Measurements from ENCODE around the gene SCARB1.

The SCARB1 gene

DNA sequence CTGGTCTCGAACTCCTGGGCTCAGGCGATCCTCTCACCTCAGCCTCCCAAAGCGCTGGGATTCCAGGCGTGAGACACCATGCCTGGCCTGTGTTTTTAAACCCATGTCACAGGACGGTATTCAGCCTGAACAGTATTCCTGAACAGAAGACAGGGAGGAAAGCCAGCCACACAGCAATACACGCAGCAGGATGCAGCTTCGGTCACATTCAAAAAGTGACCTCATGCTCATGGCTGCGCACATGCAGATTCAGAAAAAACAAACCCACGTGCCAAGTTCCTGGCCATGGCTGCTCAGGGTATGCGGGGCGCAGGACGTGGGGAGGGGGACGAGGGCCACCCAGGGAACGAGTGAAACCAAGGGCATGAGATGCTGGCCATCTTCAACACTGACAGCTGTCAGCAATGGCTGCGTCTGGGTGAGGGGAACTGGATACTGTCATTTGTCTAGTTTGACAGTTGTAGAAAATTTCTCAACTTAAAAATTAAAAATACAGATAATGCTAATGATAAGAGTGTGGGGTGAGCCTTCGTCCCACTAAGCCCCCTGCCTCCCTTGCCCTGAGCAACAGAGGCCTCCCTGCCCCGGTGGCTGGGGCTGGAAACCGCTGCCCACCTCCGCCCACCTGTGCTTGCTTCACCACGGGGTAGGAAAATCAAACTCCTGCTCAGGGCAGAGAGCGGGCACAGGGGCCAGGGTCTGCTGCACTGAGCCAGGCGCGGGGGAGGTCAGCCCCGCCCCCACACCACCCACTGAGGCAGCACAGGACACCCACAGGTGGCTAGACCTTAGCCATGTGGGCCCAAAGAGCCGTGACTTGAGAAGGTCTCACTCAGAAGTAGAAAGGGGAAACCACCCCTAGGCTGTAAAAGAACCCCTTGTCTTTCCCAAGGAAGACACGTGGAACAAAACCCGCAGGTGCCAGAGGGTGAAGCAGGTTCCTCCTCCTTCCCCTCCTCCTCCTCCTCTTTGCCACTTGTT lies 84.2 kb downstream of the SCARB1 start:
- no peak for DNase-seq

DNA sequence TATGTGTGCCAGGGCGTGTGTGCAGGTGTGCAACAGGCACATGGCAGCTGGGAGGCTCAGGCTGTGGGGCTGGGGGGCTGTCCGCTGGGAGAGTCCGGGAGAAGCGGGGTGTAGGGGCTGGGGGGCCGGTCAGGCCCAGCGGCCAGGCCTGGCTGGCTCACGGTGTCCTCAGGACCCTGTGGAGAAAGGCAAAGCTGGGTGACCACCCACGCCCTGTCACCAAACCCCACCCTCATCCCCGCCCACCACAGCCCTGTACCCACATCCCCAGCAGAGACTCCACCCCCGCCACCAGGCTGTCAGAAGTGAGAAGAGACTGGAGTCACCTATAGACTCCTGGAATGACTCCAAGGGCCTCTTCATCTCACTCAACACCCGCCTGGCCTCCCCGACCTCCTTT lies 85.3 kb downstream of the SCARB1 start:
- DNase-seq, result no peak

DNA sequence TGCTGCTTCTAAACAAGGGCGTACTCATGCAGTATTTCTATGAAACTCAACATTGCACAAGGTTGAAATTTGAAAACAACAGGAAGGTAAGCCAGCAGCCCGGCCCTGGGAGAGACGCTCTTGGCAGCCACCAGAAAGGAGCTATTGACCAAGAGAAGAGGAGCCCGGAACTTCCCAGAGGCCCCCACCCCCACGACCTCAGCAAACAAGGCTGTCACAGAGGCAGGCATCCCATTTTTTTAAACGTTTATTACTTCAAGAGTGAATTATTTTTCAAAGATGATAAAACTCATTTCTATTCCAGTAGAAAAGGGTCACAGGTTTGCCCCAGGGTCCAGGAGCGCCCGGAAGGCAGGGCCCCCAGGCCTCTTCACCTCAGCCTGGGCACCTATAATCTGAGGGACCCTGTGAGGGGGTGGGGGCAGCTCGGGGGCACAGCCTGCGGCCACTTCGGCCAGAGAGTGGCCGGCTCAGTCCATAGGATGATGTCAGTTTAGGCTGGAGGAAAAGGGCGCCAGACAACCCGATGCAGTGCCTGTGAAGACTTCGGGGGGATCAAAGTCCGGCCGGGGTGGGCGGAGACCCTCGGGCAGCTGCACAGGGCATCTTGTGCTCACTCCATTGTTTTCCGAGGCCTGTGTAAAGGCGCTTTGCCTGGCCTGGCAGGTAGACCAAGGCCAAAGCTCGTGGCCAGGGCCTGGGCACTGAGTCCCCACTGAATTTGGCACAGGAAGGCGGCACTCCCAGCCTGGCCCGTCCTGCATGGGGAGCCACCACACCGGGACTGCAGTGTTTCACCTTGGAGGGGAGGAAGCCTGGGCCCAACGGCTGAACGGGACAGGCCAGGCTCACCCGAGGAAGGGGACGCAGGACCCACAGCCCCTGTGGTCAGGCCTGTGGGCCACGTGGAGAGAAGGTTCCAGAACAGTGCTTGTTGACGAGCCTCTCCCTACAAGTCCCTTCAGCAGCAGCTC lies 86.0 kb downstream of the SCARB1 start:
- no peak for DNase-seq

DNA sequence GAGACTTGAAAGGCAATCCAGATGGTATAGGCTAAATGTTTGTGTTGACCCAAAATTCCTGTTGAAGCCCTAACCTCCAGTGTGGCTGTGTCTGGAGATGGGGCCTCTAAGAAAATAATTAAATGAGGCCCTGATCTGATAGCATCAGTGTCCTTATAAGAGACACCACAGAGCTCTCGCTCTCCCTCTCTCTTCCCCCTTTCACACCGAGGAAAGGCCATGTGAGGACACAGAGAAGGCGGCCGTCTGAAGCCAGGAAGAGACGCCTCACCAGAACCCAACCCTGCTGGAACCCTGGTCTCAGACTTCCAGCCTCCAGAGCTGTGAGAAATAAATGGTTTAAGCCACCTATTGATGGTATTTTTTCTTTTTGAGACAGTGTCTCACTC lies 87.5 kb downstream of the SCARB1 start:
- no peak for DNase-seq

DNA sequence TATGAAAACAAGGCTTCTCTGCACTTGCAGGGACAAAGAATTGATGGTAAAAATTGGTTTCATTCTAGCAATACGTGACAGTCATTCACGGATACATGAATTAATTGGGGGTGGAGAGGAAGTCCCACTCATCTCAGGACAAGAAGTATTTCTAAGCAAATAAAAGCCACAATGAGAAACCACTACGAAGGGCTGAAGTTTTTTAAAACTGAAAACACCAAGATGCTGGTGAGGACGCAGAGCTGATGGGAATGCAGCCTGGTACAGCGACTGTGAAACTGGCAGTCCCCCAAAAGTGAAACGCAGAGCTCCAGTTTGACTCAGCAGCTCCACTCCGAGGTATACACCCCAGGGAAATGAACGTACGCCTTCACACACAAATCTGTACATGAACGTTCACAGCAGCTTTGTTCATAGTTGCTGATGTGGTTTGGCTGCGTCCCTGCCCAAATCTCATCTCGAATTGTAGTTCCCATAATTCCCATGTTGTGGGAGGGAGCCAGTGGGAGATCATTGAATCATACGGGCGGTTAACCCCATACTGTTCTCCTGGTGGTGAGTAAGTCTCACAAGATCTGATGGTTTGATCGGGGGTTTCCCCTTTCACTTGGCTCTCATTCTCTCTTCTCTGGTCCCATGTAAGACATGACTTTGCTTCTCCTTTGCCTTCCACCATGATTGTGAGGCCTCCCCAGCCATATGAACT lies 89.0 kb downstream of the SCARB1 start:
- DNase-seq, result peak in 36 of 56 donors; percentile 9 to 74 (median 37)

DNA sequence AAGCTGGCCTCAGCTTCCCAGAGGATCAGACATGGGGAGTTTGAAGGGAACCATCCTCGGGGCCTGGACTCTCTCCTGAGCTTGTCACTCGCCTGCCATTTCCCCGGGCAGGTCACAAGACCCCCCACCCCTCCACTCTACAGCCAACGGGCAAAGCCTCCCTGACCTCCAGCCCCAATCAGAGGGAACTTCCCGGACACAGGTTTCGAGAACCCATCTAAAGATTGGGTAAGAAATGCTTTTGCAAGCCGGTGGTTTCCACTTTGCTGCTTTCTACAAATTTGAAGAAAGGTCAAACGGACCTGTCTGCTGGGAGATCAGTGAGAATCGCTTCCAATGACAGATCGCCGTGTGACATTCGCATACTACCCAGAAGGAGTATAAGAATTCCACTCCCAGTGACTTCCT lies 89.6 kb downstream of the SCARB1 start:
- no peak for DNase-seq

DNA sequence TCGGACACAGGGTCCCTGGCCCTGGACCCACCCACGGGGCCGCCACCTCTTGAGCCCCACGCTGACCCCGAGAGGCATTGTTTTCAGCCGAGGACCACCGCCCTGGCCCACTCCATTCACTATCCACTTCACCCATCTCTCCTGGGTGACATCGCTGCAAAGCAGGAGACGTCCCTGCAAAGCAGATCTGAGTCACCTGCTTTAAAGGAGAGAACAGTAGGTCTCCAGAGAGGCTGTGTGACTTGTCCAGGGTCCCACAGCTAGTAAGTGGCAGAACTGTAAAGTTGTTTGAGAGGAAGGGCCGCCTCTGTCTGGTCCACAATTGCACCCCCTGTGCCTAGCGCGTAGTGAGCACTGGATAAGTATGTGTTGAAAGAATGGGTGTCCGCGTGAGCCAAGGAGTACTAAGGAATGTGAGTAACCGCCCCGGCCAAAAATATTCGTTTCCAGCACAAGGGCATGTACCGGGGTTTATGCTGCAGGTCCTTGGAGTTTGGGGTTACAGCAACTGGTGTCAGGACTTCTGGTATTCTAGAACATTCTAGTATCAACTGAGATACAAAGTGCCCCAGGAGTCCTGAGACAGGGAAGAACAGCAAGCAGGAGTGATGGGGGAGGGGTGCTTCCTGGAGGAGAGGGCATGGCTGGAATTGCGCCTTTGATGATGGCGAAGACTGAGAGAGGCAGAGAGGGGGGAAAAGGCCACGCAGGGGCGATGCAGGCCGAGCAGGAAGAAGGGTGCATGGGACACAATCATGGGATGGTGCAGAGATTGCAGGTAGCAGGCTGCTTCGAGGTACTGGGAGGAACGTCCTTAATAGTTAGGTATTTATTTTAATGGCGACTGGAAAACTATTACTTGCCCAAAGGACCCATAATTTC lies 91.1 kb downstream of the SCARB1 start:
- DNase-seq, result no peak

DNA sequence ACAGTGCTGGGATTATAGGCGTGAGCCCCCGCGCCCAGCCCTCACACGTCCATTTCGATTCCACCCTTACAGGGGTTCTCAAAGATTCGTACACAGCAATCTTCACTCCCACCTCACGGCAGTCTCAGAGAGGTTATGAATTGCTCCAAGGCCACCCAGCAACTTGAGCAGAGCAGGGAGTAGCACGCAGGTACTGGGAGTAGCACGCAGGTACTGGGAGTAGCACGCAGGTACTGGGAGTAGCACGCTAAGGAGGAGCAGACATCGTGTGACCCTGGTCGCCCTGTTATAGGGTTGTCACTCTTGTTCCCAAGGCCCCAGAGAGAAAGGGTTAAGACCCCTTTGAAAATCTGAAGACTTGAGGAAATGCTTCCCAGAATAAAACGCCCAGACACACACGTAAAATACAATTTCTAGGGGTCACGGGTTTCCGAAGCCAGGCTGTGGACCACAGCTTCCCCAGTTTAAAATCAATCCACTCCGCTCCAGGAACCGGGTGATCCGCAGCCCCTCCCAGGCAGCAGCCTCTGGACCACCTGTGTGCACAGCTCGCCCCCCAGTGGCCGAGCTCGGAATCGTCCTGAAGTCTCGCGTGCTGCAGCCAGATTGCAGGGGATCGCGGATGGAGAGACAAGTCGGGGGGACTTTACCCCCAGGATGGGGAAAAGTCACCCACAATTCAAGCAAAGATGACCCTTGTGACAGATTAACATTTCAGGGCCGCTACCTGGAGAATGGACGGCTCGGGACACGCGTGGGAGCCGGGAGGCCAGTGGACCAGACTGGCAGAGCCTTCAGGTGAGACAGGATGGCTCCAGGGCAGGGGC lies 92.0 kb downstream of the SCARB1 start:
- DNase-seq, result peak in 55 of 56 donors; percentile 33 to 93 (median 69)

DNA sequence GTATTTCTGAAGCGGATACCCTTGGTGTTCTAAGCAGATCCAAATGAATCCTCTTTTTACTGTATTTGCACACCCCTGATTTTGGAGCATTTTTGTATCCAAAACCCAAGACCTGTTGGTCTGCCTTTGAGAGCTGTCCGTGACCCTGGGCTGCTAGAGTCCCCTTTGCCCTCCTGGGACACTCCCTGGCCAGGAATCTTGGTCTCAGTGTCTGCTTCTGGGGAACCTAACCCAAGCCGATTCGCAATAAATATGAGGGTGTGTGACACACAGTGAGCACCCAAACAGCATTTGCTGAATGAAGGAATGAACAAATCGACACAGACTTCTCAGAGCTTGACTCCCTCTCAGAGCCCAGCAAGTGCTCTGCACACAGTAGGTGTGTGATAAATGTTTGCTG lies 92.9 kb downstream of the SCARB1 start:
- no peak for DNase-seq

DNA sequence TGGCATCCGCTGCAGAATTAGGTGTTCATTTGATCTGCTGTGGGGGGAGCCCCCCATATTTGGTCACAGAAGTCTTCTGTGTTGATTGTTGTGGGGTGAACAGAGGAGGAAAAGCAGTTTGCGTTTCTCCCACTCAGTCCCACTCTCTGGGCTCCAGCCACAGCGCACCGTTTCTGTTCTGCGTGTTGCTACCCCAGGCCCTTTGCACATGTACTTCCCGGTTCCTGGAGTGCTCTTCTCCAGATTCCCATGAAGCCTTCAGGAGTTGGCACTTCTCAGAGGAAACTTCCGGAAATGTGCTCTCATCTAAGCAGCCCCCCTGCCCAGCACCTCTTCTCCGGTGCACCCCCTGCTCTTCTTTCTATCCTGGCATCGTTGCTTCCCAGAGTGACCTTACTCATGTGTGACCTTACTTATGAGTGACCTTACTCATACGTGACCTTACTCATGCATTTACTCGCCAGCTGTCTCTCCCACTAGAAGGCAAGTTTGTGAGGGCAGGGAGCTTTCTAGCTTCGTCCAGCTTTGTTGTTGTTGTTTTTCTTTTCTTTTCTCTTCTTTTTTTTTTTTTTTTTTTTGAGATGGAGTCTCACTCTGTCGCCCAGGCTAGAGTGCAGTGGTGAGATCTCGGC lies 93.7 kb downstream of the SCARB1 start:
- no peak for DNase-seq

DNA sequence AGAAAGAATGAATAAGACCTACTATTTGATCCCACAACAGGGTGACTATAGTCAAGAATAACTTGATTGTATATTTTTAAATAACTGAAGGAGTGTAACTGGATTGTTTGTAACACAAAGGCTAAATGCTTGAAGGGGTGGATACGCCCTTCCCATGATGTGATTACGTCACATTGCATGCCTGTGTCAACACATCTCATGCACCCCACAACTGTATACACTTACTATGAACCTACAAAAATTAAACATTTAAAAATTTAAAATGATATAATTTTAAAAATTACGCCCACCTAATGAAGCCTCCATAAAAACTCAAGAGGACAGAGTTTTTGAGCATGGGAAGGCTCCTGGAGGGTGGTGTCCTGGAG lies 94.5 kb downstream of the SCARB1 start:
- no peak for DNase-seq

DNA sequence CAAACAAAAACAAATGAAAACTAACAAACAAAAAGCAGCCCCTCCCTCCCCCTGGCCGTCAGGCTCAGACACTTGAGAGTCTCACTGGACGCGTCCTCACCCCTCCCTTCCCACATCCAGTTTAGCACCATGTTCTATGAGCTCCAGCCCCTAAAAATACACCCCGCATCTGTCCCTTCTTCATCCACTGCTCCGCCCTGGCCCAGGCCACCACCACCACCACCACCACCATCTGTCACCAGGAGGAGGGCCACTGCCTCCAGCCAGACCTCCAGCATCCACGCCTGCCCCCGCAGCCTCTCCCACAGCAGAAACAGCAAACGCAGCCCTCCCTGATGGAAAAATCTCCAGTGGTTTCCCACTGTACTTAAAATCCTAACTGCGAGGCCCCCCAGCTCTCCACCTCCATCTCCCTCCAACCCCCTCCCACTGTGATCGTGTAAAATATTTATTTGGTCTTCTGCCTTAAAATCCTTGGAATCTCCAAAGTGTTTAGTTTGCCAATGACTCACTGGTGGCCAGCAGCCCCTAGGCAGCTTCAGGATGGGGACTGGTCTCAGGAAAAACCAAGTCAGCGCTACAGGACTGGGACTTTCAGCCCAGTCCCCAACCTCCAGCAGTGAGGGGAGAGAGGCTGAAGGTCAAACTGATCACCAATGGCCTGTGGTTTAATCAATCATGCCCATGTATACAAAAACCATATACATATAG lies 95.1 kb downstream of the SCARB1 start:
- no peak for DNase-seq

DNA sequence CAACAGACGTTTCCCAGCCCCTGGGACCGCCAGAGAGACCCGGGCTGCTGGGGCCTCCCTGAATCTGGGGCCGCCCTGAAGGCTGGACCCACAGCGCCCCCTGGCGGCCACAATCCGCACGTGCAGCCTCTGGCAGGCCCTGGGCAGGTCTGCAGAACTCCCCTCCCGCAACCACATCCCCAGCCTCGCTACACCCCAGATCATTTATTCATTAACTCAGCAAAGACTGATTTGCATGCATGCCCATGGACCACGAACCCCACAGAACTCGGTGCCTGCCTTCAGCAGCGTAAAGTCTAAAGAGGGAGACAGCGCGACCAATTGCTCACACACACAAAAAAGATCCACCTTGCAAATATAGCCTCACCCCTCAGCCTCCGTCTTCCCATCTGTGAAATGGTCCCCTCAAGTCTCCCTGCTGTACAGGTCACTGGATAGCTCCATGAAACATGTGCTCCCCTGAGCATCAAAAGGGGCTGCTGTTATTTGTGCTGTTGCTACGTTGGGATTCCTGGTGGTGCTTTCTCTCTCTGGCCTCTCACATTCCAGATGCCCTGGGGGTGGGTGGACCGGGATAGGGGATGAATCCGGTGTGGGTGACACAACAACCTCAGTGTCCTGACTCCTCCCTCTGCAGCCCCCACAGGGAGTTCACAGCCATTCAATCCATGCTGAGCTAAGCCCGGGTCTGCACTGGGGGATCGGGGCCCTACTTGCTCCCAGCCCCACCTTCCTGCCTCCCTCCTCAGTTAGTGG lies 96.4 kb downstream of the SCARB1 start:
- peak in 51 of 56 donors; percentile 17 to 89 (median 62) for DNase-seq

DNA sequence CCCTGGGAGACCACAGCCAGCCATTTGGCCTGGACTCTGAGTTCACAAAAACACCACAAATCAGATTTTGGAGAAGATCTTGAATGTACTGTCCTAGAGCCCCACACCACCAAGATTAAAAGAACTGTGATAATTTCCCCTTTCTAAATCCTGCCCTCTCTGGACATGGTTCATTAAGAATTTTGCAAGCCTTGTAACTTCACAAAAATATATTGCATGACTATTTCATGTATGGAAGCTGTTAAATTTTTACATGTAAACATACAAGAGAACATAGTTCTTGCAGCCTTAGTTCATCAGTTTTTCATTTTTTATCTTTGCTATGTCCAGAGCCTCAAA lies 97.0 kb downstream of the SCARB1 start:
- DNase-seq, result no peak

DNA sequence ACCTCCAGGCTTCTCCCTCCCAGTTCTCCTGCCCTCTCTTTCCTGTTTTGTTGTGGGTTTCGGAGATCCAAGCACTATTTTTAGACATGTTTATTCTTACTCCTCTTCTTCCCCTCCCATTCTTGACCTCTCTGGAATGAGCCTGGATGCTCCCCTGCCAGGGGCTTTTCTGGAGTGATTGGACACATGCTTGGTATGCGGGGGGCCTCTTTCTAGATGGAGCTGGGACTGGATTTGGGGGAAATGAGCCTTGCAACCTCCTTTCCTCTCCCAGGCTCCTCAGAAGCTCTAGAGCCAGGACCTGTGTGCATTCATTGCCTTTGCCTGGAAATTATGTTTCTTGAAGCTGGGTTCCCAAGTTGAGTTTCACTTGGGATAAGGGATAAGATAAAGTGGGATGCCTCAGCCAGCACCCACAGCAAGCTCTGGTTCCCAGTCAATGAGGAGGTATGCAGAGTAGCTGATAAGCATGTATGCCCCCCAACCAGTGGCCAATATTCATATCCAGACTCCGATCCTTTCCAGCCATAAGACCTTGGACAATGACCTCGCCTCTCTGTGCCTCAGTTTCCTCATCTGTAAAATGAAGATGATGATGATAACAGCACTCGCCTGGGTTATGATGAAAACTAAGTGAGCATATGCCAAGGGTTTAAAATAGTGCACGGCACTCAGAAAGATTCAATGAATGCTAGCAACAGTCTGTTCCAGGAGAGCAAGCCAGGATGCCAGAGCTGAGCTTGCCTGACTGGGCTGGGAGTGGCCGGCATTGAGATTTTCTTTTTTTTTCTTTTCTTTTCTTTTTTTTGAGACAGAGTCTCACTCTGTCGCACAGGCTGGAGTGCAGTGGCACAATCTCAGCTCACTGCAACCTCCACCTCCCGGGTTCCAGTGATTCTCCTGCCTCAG lies 97.8 kb downstream of the SCARB1 start:
- no peak for DNase-seq

DNA sequence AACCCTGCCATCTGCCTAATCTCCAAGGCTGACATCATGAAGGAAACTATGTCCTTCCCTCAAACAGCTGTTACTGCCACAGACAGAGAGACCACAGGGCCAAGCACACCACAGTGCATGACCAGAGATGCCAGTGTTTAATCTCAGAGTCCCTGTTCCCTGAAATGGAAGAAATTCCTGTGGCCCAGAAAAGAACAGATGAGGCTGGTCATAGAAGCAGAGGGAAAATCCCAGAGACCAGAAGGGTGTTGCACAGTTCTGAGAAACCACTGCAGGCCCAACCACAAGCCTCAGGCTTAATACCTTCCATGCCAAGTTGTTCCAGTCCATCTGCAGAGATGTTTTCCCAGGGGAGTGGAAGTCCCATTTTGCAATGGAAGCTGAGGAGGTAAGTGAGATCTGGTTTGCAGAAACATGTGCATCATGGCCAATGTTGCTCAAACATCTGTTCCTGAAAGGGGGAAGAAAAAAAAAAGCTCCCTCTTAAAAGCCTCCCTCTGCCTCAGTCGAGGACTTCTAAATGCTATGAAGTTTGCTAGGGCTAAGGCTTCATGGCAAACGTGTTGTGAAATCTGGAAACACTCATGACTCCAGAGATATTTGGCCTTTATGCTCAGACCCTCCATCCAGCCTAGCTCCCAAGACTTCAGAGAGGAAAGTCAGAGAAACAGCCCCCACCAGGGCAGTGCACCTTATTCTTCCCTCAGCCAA lies 98.6 kb downstream of the SCARB1 start:
- DNase-seq, result no peak
